HCT116 (cell line): Measurements from ENCODE around the gene CLASP2. TPM values are rescaled to one million over a fixed set of nuclear protein-coding genes. Genes with fewer than 3 reads are reported as not detected.

Experiments used
- ATAC-seq: fragments of 200-7000 bp; cut with Tn5 transposase; 2 replicates; pipeline ENCODE4 v1.9.1; 2020; ENCODE audit warnings: mild to moderate bottlenecking, moderate library complexity
- BruUV-seq: library from RNA; stranded (reverse); fragments of 400-500 nt; replicated peaks from 2 replicates; lab custom pipeline; 2021; lab: Mats Ljungman, UMichigan
- CTCF ChIA-PET: fragments of 300-600 bp; sonication (Branson Sonifier 250); formaldehyde crosslinking; loops from one replicate; lab custom pipeline; 2021; ENCODE audit warnings: antibody characterized with exemption; lab: Charles Lee
- POLR2A ChIA-PET: fragments of 300-600, 350-600 bp; sonication (Branson Sonifier 250); formaldehyde crosslinking; loops from one replicate; lab custom pipeline; 2021; ENCODE audit warnings: antibody characterized with exemption; lab: Charles Lee
- RAD21 ChIA-PET, 2 experiments: fragments of 300-600 bp; sonication (Branson Sonifier 250); formaldehyde crosslinking; loops; one replicate each; lab custom pipeline; 2023; ENCODE audit warnings: low total read pairs in 2 of 2; ENCODE audit not compliant: uncharacterized antibody in 2 of 2, unreplicated experiment in 2 of 2, low non-redundant PET in 1 of 2; lab: Charles Lee
- DNase-seq: peaks from one replicate; pipeline ENCODE4 v3.0.0-alpha.2; 2010; ENCODE audit warnings: low read depth, low spot score
- H2AFZ ChIP-seq: fragments of 200-600 bp; shearing (Covaris generic), sonication (generic); 2 replicates; pipeline ENCODE4 v1.6.1; 2017; ENCODE audit warnings: low read depth, mixed run types, mixed read lengths, antibody characterized with exemption, low read length; ENCODE audit not compliant: poor library complexity, severe bottlenecking
- H3K27ac ChIP-seq: 2 replicates; pipeline ENCODE4 v1.5.1; 2012; ENCODE audit warnings: low read depth, low read length
- H3K27me3 ChIP-seq: fragments of 200-600 bp; sonication (generic); 2 replicates; pipeline ENCODE4 v1.6.1; 2016; ENCODE audit warnings: mixed run types, low read length, mixed read lengths; ENCODE audit not compliant: insufficient read depth
- H3K36me3 ChIP-seq, 2 experiments: fragments of 200-500 bp in 1 of 2; fragments of 200-600 bp in 1 of 2; sonication (Bioruptor generic) in 1 of 2; sonication (generic) in 1 of 2; 2 replicates each; pipeline versions ENCODE4 v1.5.1 to v1.6.1; 2014 to 2016; ENCODE audit warnings: low read length in 2 of 2, inconsistent platforms in 1 of 2, mixed read lengths in 1 of 2, mixed run types in 1 of 2; ENCODE audit not compliant: insufficient read depth in 2 of 2, control insufficient read depth in 1 of 2
- H3K4me1 ChIP-seq, 2 experiments: fragments of 200-600 bp in 1 of 2; sonication (generic) in 1 of 2; 2 replicates each; pipeline versions ENCODE4 v1.5.1 to v1.6.1; 2012 to 2017; ENCODE audit warnings: low read length in 2 of 2, inconsistent platforms in 1 of 2, mild to moderate bottlenecking in 1 of 2, mixed read lengths in 1 of 2, mixed run types in 1 of 2, moderate library complexity in 1 of 2; ENCODE audit not compliant: insufficient read depth in 2 of 2, control insufficient read depth in 1 of 2
- H3K4me2 ChIP-seq: fragments of 200-600 bp; sonication (generic); 2 replicates; pipeline ENCODE4 v1.6.1; 2017; ENCODE audit warnings: mixed run types, low read length, mixed read lengths
- H3K4me3 ChIP-seq, 2 experiments: fragments of 200-600 bp in 1 of 2; sonication (generic) in 1 of 2; replicated peaks in 1 of 2; 2 replicates each; pipeline ENCODE4 v1.5.1; 2011 to 2016; ENCODE audit warnings: low read length in 2 of 2, control low read depth in 1 of 2, low read depth in 1 of 2, mild to moderate bottlenecking in 1 of 2, mixed read lengths in 1 of 2, mixed run types in 1 of 2
- H3K79me2 ChIP-seq: fragments of 200-600 bp; sonication (generic); 2 replicates; pipeline ENCODE4 v1.6.1; 2017; ENCODE audit warnings: mild to moderate bottlenecking, mixed run types, low read length, moderate library complexity, mixed read lengths; ENCODE audit not compliant: insufficient read depth
- H3K9ac ChIP-seq: fragments of 200-600 bp; sonication (generic); 2 replicates; pipeline ENCODE4 v1.6.1; 2016; ENCODE audit warnings: low read length, mixed read lengths
- H3K9me2 ChIP-seq: fragments of 200-600 bp; sonication (generic), shearing (Covaris generic); 2 replicates; pipeline ENCODE4 v1.6.1; 2017; ENCODE audit warnings: mixed run types, mild to moderate bottlenecking, moderate library complexity; ENCODE audit not compliant: insufficient read depth
- H3K9me3 ChIP-seq, 2 experiments: fragments of 200-500 bp in 1 of 2; fragments of 200-600 bp in 1 of 2; sonication (Bioruptor generic) in 1 of 2; sonication (generic) in 1 of 2; 2 replicates each; pipeline ENCODE4 v1.6.1; 2014 to 2017; ENCODE audit warnings: low read length in 2 of 2, mixed read lengths in 2 of 2, inconsistent platforms in 1 of 2, low read depth in 1 of 2, mild to moderate bottlenecking in 1 of 2, mixed run types in 1 of 2, moderate library complexity in 1 of 2; ENCODE audit not compliant: control insufficient read depth in 1 of 2, insufficient read depth in 1 of 2
- H4K20me1 ChIP-seq: fragments of 200-600 bp; sonication (generic), shearing (Covaris generic); 2 replicates; pipeline ENCODE4 v1.6.1; 2017; ENCODE audit warnings: mixed run types, mild to moderate bottlenecking, moderate library complexity; ENCODE audit not compliant: insufficient read depth
- ATF3 ChIP-seq: IDR thresholded peaks from 2 replicates; pipeline ENCODE4 v1.6.1; 2012
- CEBPB ChIP-seq: IDR thresholded peaks from 2 replicates; pipeline ENCODE4 v1.6.1; 2012; ENCODE audit warnings: low read depth
- CTCF ChIP-seq, 3 experiments: fragments of 200-600 bp in 1 of 3; sonication (generic) in 1 of 3; IDR thresholded peaks in 2 of 3; conservative IDR thresholded peaks in 1 of 3; 2 replicates each; pipeline ENCODE4 v1.5.1; 2012 to 2017; ENCODE audit warnings: low read depth in 2 of 3, low read length in 2 of 3, antibody characterized with exemption in 1 of 3, borderline replicate concordance in 1 of 3, control low read depth in 1 of 3, mild to moderate bottlenecking in 1 of 3, mixed read lengths in 1 of 3, mixed run types in 1 of 3, moderate library complexity in 1 of 3; ENCODE audit not compliant: insufficient read depth in 1 of 3
- EZH2 ChIP-seq: fragments of 200-600 bp; sonication (generic); IDR thresholded peaks from 2 replicates; pipeline ENCODE4 v1.6.1; 2017; ENCODE audit warnings: antibody characterized with exemption, mixed run types
- EZH2phosphoT487 ChIP-seq: fragments of 200-600 bp; IDR thresholded peaks from 2 replicates; pipeline ENCODE4 v1.6.1; 2018; ENCODE audit warnings: antibody characterized with exemption, borderline replicate concordance
- JUND ChIP-seq: IDR thresholded peaks from 2 replicates; pipeline ENCODE4 v1.6.1; 2012
- POLR2A ChIP-seq: IDR thresholded peaks from 2 replicates; pipeline ENCODE4 v1.7.0; 2011; ENCODE audit warnings: borderline replicate concordance; ENCODE audit not compliant: insufficient read depth, insufficient read length; ENCODE audit errors: extremely low read depth
- POLR2AphosphoS5 ChIP-seq: IDR thresholded peaks from 2 replicates; pipeline ENCODE4 v1.6.1; 2011; ENCODE audit warnings: mild to moderate bottlenecking, low read depth, low read length, moderate library complexity
- SIN3A ChIP-seq: IDR thresholded peaks from 2 replicates; pipeline ENCODE4 v1.6.1; 2012; ENCODE audit warnings: low read depth
- SP1 ChIP-seq: IDR thresholded peaks from 2 replicates; pipeline ENCODE4 v1.6.1; 2012; ENCODE audit warnings: low read depth
- SRF ChIP-seq: IDR thresholded peaks from 2 replicates; pipeline ENCODE4 v1.6.1; 2012; ENCODE audit warnings: low read depth
- YY1 ChIP-seq: IDR thresholded peaks from 2 replicates; pipeline ENCODE4 v1.6.1; 2011; ENCODE audit warnings: low read length, low read depth, moderate library complexity, mild to moderate bottlenecking; ENCODE audit not compliant: insufficient replicate concordance; ENCODE audit errors: extremely low read depth
- ZFX ChIP-seq: fragments of 450-650 bp; IDR thresholded peaks from 2 replicates; pipeline ENCODE4 v1.6.1; 2017
- intact Hi-C: fragments of 100-400 bp; cut with micrococcal nuclease; formaldehyde crosslinking; loops from 2 replicates; pipeline ENCODE4 v1.10.0; 2022
- total RNA-seq: library from RNA; stranded (reverse); gene quantifications from one replicate; pipeline ENCODE4 v1.2.1, GENCODE V29; 2021; ENCODE audit not compliant: unreplicated experiment

Gene CLASP2
- total RNA-seq, 1 experiment from 2014 or later = 36.3 TPM

GRCh38 chr3:33592999-33593398 is 125.1 kb downstream of the CLASP2 start:
- H3K4me3 ChIP-seq = no peak overlapping the region
- no peaks in the 10 kb centered on the region for H3K9me2 ChIP-seq
- BruUV-seq = no TSS peak
- no peak overlapping the region for H2AFZ ChIP-seq
- no peak overlapping the region for H3K27ac ChIP-seq
- H3K4me2 ChIP-seq = no peak overlapping the region
- no peaks in the 10 kb centered on the region for H3K27me3 ChIP-seq
- intact Hi-C loops = no loop called here
- ChIA-PET CTCF (no interaction called here), POLR2A (no interaction called here)
- H3K9me3 ChIP-seq = no peaks in the 10 kb centered on the region
- no peak overlapping the region for H3K9ac ChIP-seq
- peaks cover 0 to 5% of the 10 kb centered on the region in 2 experiments; a peak in 2 of 4 replicates for H3K36me3 ChIP-seq
- H3K4me1 ChIP-seq = no peaks in the 10 kb centered on the region
- no peak for DNase-seq
- H3K79me2 ChIP-seq = no peaks in the 10 kb centered on the region
- TF ChIP-seq ZFX (no peak), EZH2 (no peak), CTCF (IDR thresholded peaks at IDR 0.05 in 2 of 3, conservative IDR thresholded peaks at IDR 0.05 in 1 of 3; ENCODE audit: borderline replicate concordance in 1 of 3, insufficient read depth in 1 of 3, low read depth in 2 of 3, low read length in 2 of 3) (no peak), YY1 (no peak), SRF (no peak), POLR2A (no peak), SIN3A (no peak), EZH2phosphoT487 (no peak), SP1 (no peak), JUND (no peak), CEBPB (no peak), ATF3 (no peak), POLR2AphosphoS5 (no peak)
- TF ChIP-seq, all 23 proteins: peak for 0
- H4K20me1 ChIP-seq = no peaks in the 10 kb centered on the region
- RAD21 ChIA-PET = no interaction called here
- ATAC-seq = no peak
